ENCODE measurements around the gene TMEM17. TPM values are rescaled to one million over a fixed set of nuclear protein-coding genes. Genes with fewer than 3 reads are reported as not detected.

TMEM17 gene
- polyA plus RNA-seq, 3 donors, result 5.9 to 8.4 (median 7.4) TPM

GRCh38 chr2:62485761-62486438 lies 20.1 kb downstream of the TMEM17 start:
- no peak for DNase-seq (ENCODE audit: extremely low read depth in 1 of 11, low read depth in 9 of 11, low spot score in 4 of 11)

DNA sequence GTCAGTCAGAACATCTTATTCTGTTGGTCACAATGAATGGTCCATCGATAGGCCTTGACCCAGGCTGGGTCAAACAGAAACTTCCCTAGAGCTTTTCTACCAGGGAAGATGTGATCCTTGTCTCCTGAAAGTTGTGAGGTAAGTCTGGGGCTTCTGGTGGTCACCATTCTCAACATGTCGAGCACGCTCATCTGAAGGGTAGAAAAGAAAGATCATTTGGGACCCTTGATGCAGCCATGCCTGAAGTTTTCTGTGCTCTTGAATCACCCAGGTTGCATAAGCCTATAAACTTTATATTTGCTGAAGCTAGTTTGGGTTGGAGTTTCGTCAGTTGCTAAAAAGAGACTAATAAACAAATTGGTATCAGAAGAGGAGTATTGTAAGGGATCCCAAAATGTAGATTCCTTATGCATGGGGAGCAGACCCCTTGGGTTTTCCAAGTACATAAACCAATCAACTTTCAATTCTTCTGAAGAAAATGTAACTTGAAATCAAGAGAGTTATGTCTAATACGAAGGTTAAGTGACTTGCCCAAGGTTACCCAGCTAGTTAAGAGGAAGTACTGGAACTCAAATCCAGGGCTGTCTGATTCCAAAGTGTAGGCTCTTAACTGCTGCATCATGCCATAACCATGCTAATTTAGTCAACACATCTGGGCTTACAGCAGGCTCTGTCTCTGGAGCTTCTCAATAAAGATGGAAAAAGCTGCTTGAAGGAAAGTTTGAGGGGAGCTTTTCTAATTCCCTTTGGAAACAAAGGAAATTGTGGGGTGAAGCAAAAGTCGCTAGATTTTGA lies 23.2 kb downstream of the TMEM17 start:
- no peak for DNase-seq (ENCODE audit: extremely low read depth in 1 of 11, low read depth in 9 of 11, low spot score in 4 of 11)

DNA sequence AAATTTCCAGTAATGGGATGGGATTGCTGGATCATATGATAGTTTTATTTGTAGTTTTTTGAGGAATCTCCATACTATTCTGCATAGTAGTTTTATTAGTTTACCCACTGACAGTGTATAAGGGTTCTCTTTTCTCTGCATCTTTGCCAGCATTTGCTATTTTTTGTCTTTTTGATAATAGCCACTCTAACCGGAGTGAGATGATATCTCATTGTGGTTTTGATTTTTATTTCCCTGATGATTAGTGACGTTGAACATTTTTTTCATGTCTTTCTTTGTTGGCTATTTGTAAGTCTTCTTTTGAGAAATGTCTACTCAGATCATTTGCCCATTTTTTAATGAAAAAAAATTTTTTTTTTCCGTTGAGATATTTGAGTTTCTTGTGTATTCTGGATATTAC lies 26.1 kb downstream of the TMEM17 start:
- no peak for DNase-seq (ENCODE audit: extremely low read depth in 1 of 11, low read depth in 9 of 11, low spot score in 4 of 11)

DNA sequence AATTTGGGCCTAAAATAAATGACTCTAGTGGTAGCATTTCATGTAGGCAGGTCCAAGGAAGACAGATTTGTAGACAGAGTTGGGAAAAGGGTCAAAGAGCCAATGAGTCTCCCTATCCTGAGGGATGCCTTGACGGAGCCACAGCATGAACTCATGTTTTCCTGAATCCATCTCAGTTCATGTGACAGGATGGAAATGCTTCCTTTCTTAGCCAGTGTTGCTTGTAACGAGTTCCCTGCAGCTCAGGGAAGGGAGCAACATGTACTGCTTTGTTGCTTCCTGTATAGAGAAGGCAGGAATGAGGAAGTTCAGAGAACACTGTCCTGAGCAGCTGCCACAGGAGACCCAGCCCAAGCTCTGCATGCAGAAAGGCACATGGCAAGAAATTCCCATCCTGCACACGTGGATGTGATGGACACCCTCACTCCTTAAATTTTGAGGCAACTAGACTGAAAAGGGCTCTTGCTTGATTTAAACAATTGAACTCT lies 27.9 kb downstream of the TMEM17 start:
- DNase-seq (ENCODE audit: extremely low read depth in 1 of 11, low read depth in 9 of 11, low spot score in 4 of 11), result no peak

DNA sequence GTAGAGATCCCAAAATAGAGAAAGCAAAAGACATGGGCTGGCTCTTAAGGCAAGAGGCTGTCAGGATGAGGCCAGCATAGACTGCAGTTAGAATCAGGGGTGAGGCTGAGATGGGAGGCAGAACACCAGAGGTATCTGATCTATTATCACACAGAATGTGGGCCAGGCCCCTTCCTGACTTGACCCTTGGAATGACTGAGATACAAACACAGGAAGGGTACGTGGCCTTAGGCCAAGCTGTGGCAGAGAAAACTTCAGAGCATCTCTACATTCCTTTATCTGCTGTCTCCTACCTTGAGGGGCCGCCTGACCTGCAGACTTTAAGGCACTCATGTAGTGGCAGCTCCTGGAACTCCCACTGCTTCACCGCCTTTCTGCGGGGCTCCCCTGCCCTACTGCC lies 28.4 kb downstream of the TMEM17 start:
- no peak for DNase-seq (ENCODE audit: extremely low read depth in 1 of 11, low read depth in 9 of 11, low spot score in 4 of 11)

DNA sequence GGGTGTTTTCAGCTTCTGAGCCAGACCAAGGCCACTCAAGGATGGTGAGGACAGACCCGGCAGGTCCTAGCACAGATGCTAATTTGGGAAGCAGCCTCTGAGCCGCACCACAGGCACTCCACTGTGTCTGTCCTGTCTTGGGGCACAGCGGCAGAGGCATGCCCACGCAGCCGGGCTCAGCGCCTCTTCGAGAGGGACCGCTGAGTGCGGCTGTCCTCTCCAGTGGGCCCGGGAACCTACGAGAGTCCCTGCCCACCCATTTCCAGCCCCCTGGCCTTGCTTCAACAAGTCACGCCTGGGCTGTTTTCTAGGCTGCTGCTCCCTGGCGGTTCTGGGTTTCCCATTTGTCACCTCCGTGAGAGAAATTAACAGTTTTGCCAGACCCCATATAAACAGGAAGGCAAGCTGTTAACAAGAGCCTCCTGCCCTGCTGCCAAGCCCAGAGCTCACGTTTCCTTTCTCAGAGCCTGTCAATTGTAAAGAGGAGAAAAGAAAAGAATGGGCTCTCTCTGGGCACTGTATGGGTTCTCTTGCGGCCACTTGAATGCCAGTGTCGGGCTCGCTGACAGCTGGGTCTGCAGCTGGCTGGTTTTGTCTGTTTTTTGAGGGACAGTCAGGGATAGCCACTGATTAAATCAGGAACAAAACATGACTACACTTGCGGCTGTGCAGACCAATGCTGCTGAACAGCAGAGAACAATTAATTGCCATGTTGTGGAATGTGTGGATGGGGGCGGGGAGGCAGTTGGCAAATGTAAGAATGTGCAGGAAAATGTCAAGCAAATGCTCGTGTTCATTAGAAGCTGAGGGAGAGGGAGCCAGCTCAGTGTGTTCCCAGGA lies 30.6 kb downstream of the TMEM17 start:
- no peak for DNase-seq (ENCODE audit: extremely low read depth in 1 of 11, low read depth in 9 of 11, low spot score in 4 of 11)

GRCh38 chr2:62474176-62474575 lies 31.8 kb downstream of the TMEM17 start:
- DNase-seq (ENCODE audit: extremely low read depth in 1 of 11, low read depth in 9 of 11, low spot score in 4 of 11), result no peak

DNA sequence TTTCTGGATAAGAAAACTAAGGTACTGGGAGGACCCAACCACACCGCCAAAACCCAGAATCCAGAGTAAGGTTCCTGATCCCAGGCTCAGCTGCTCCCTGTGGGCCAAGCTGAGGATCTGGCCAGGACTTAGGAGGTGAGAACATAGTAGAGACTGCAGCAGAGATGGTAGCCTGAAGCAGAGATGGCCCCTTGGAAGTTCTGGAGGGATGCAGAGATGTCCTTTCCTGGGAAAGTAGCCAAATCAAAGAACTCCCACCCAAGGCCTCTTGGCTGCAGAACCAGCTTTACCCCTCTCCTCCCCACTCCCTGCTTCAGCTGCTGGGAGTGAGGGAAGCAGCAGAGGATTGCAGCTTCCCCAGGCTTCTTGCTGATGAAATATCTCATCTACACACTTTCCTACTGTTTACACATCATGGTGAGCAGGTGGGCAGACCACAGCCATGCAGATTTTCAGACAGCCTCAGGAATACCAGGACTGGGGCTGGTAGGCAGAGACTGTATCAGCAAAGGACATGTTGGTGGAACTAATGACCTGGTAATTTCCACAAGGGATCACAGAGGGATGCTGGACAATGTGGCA lies 32.7 kb downstream of the TMEM17 start:
- DNase-seq (ENCODE audit: extremely low read depth in 1 of 11, low read depth in 9 of 11, low spot score in 4 of 11), result no peak

- no peak for DNase-seq (ENCODE audit: extremely low read depth in 1 of 11, low read depth in 9 of 11, low spot score in 4 of 11)
These were observed 33.7 kb downstream of the TMEM17 start for GRCh38 chr2:62472312-62472711.

DNA sequence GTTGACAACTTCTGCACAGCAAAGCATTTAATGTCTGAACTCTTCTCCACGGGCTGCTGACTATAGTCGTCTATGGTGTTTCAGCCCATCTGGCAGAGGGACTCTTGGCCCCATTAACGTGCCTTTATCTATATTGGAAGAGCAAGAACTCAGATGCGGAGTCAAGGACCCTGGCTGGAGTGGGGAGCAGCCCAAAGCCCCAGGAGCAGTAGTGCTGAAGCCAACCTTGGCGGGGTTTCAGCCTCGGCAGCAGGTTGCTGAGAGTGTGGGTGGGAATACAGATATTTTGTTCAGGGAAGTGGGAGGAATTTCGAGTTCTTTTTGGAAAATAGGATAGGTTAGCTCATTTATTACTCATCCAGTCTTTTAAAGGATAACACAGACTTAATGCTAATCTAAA lies 34.2 kb downstream of the TMEM17 start:
- DNase-seq (ENCODE audit: extremely low read depth in 1 of 11, low read depth in 9 of 11, low spot score in 4 of 11), result no peak

- no peak for DNase-seq (ENCODE audit: extremely low read depth in 1 of 11, low read depth in 9 of 11, low spot score in 4 of 11)
These were observed 34.6 kb downstream of the TMEM17 start for GRCh38 chr2:62471404-62471803.

GRCh38 chr2:62469548-62469947 lies 36.4 kb downstream of the TMEM17 start:
- DNase-seq (ENCODE audit: extremely low read depth in 1 of 11, low read depth in 9 of 11, low spot score in 4 of 11), result no peak

GRCh38 chr2:62469114-62469513 lies 36.9 kb downstream of the TMEM17 start:
- no peak for DNase-seq (ENCODE audit: extremely low read depth in 1 of 11, low read depth in 9 of 11, low spot score in 4 of 11)

- no peak for DNase-seq (ENCODE audit: extremely low read depth in 1 of 11, low read depth in 9 of 11, low spot score in 4 of 11)
These were observed 38.3 kb downstream of the TMEM17 start for GRCh38 chr2:62467475-62468321.

DNA sequence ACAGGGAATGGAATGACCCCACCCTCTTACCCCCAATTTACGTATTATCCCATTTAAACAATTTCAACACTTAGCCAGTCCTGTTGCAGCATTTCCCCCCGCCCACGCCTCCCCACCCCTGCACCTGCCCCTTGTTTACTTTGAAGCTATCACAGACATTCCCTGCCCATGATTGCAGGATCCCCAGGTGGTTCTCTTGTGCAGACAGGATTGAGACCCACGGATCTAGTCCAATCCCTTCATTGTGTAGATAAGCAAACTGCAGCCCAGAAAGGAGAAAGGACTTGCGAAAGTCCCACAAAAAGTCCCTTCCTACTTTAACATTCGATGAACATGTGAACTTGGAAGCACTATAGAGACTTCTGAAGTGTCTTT lies 38.9 kb downstream of the TMEM17 start:
- DNase-seq (ENCODE audit: extremely low read depth in 1 of 11, low read depth in 9 of 11, low spot score in 4 of 11), result no peak

DNA sequence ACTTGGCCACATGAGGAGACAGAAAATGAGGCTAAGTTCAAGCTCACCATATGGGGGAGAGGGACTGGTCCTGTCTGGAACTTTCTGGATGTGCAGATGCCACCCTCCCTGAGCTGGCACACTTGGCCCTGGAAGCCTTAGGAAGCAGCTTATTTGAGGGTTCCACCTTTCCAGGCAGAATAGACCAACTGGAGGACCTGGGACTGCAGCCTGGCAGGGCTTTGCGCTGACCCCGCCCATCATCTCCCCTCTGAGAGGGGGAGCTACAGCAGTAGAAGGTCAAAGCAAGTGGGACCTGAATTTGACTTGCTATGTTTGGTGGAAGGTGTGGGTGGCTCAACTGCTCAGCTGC lies 39.5 kb downstream of the TMEM17 start:
- DNase-seq (ENCODE audit: extremely low read depth in 1 of 11, low read depth in 9 of 11, low spot score in 4 of 11), result no peak

DNA sequence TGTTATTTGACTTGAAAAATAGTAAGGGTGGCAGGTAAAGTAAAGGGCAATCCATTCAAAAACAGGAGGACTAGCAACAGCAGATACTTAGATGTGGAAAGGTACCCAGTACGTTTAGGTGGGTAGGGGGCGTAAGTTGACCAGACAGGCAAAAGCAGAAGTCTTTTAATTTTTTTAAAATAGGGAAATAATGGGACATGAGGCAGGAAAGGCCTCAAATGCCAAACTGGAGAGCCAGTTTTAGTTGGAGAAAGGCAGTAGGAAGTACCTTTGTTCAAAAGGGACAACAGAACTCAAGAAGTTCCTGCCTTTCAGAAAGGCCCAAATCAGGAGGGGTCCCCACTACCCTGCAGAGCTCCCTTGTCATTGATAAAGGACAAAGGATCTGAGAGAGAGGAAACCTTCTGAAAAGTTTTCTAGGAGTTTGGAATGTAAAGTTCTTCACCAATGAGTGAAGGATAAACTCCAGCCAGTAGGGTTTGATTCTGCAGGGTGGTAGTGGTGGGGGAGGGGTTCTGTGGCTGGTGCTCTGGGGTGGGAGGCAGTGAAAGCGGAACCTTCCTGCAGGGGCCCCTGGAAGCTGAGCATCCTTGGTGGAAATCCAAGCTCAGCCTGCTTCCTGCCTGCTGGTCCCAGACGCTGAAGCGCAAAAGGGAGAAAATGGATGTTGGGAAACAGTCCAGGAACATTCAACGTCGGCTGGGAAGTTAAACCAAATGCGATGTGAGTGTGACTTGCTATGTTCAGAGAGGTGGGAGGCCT lies 40.1 kb downstream of the TMEM17 start:
- no peak for DNase-seq (ENCODE audit: extremely low read depth in 1 of 11, low read depth in 9 of 11, low spot score in 4 of 11)

Data from renal cortex interstitium (tissue), 11 donors.